Measurements from ENCODE around the gene LHFPL3. TPM values are rescaled to one million over a fixed set of nuclear protein-coding genes. Genes with fewer than 3 reads are reported as not detected.

Gene LHFPL3
- total and polyA plus RNA-seq, 9 of the 15 experiments (the other 6 are each of a cell fraction or from before 2014, with no cell fraction given): 0.21 to 0.52 TPM; not detected in 7

GRCh38 chr7:104950006-104950405 is 621.6 kb downstream of the LHFPL3 start:
- Histone ChIP-seq H3K4me3 (no peak overlapping the region), H3K36me3 (ENCODE audit: control insufficient read depth, insufficient read depth, low read length) (no peaks in the 10 kb centered on the region), H3K4me1 (replicated peaks in 1 of 2; ENCODE audit: control insufficient read depth in 2 of 2, insufficient read depth in 2 of 2, low read length in 2 of 2) (peaks cover 5 to 8% of the 10 kb centered on the region in 2 experiments; a peak in 4 of 5 replicates), H4K20me1 (replicated peaks; ENCODE audit: control insufficient read depth, insufficient read depth, low read length) (no peaks in the 10 kb centered on the region), H3K27me3 (ENCODE audit: control insufficient read depth in 2 of 2, insufficient read depth in 2 of 2, low read length in 2 of 2) (no peaks in the 10 kb centered on the region), H2AFZ (ENCODE audit: low read depth, low read length) (no peak overlapping the region), H3K27ac (ENCODE audit: extremely low read depth, low read depth, low read length) (no peak overlapping the region), H3K9ac (ENCODE audit: insufficient read depth in 1 of 2, low read depth in 2 of 2, low read length in 2 of 2) (no peak overlapping the region), H3K4me2 (ENCODE audit: insufficient read depth, low read length) (no peak overlapping the region), H3K9me3 (replicated peaks; ENCODE audit: control insufficient read depth, insufficient read depth, low read depth, low read length) (no peaks in the 10 kb centered on the region), H3K79me2 (ENCODE audit: control insufficient read depth, insufficient read depth, low read length) (no peaks in the 10 kb centered on the region), H3K9me1 (ENCODE audit: control insufficient read depth, insufficient read depth, low read length) (no peaks in the 10 kb centered on the region)
- no TSS peak for BruUV-seq (replicated peaks)
- ATAC-seq: no peak
- ChIA-PET CTCF (ENCODE audit: low intra/inter-chr PET ratio) (no interaction called here), POLR2A (no interaction called here)
- DNase-seq (ENCODE audit: extremely low read depth in 1 of 4, low spot score in 3 of 4): no peak
- 26% methylated on average over 5 of the region's 5 CpGs for WGBS (ENCODE audit: insufficient coverage, low coverage, missing lambda C conversion rate)
- in situ Hi-C loops (cut with MboI): no loop called here
- intact Hi-C loops (cut with micrococcal nuclease): no loop called here
- no peak for FAIRE-seq
- TF ChIP-seq, protein P1, sequence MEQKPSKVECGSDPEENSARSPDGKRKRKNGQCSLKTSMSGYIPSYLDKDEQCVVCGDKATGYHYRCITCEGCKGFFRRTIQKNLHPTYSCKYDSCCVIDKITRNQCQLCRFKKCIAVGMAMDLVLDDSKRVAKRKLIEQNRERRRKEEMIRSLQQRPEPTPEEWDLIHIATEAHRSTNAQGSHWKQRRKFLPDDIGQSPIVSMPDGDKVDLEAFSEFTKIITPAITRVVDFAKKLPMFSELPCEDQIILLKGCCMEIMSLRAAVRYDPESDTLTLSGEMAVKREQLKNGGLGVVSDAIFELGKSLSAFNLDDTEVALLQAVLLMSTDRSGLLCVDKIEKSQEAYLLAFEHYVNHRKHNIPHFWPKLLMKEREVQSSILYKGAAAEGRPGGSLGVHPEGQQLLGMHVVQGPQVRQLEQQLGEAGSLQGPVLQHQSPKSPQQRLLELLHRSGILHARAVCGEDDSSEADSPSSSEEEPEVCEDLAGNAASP (IDR thresholded peaks at IDR 0.05): no peak
- TF ChIP-seq PTBP1 (IDR thresholded peaks at IDR 0.05; ENCODE audit: low read depth, low read length) (no peak), SAP30 (IDR thresholded peaks at IDR 0.05; ENCODE audit: borderline replicate concordance, insufficient read depth, low read depth, low read length, poor library complexity, severe bottlenecking) (no peak), HOXB6 (CRISPR knock-in tag; IDR thresholded peaks at IDR 0.05; ENCODE audit: borderline replicate concordance) (no peak), ELK3 (CRISPR knock-in tag; IDR thresholded peaks at IDR 0.05) (no peak), TAF9B (IDR thresholded peaks at IDR 0.05; ENCODE audit: partially characterized antibody) (no peak), SRF (CRISPR knock-in tag; IDR thresholded peaks at IDR 0.05) (no peak), SMC3 (conservative IDR thresholded peaks at IDR 0.05; ENCODE audit: insufficient read depth, low read depth, low read length) (no peak), NCOA4 (IDR thresholded peaks at IDR 0.05; ENCODE audit: partially characterized antibody) (no peak), HDAC8 (tag; IDR thresholded peaks at IDR 0.05) (no peak), FOXP4 (CRISPR knock-in tag; IDR thresholded peaks at IDR 0.05; ENCODE audit: borderline replicate concordance) (no peak)
- TF ChIP-seq, protein P2, sequence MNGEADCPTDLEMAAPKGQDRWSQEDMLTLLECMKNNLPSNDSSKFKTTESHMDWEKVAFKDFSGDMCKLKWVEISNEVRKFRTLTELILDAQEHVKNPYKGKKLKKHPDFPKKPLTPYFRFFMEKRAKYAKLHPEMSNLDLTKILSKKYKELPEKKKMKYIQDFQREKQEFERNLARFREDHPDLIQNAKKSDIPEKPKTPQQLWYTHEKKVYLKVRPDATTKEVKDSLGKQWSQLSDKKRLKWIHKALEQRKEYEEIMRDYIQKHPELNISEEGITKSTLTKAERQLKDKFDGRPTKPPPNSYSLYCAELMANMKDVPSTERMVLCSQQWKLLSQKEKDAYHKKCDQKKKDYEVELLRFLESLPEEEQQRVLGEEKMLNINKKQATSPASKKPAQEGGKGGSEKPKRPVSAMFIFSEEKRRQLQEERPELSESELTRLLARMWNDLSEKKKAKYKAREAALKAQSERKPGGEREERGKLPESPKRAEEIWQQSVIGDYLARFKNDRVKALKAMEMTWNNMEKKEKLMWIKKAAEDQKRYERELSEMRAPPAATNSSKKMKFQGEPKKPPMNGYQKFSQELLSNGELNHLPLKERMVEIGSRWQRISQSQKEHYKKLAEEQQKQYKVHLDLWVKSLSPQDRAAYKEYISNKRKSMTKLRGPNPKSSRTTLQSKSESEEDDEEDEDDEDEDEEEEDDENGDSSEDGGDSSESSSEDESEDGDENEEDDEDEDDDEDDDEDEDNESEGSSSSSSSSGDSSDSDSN (IDR thresholded peaks at IDR 0.05; ENCODE audit: borderline replicate concordance in 1 of 2, low read depth in 2 of 2, low read length in 2 of 2): no peak
- TF ChIP-seq, protein P3, sequence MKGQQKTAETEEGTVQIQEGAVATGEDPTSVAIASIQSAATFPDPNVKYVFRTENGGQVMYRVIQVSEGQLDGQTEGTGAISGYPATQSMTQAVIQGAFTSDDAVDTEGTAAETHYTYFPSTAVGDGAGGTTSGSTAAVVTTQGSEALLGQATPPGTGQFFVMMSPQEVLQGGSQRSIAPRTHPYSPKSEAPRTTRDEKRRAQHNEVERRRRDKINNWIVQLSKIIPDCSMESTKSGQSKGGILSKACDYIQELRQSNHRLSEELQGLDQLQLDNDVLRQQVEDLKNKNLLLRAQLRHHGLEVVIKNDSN (CRISPR knock-in tag; IDR thresholded peaks at IDR 0.05): no peak
- TF ChIP-seq, protein P4, sequence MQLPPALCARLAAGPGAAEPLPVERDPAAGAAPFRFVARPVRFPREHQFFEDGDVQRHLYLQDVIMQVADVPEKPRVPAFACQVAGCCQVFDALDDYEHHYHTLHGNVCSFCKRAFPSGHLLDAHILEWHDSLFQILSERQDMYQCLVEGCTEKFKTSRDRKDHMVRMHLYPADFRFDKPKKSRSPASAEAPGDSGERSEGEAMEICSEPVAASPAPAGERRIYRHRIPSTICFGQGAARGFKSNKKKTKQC (CRISPR knock-in tag; IDR thresholded peaks at IDR 0.05): no peak

All from K562 (cell line).